Body of pancreas (tissue), 4 donors: ENCODE results near the gene GRID1. TPM values are rescaled to one million over a fixed set of nuclear protein-coding genes. Genes with fewer than 3 reads are reported as not detected.

Source experiments
- ATAC-seq: fragments of 150-250 bp; one replicate; pipeline ENCODE4 v1.9.1; 2016
- DNase-seq, 4 donors: peaks; one replicate each; pipeline ENCODE4 v3.0.0-alpha.2; 2019
- H3K27ac ChIP-seq, 4 donors: fragments of 200-600 bp; sonication (generic); 1 replicate in 3 of 4; 2 replicates in 1 of 4; pipeline versions ENCODE4 v1.5.1 to v1.6.1; 2016 to 2019; ENCODE audit warnings: mild to moderate bottlenecking in 1 of 4, mixed read lengths in 1 of 4, moderate library complexity in 1 of 4
- H3K27me3 ChIP-seq, 2 donors: fragments of 200-600 bp; sonication (generic); one replicate each; pipeline ENCODE4 v1.6.0; 2016; ENCODE audit warnings: mild to moderate bottlenecking in 1 of 2
- H3K36me3 ChIP-seq, 2 donors: fragments of 200-600 bp; sonication (generic); replicated peaks in 1 of 2; 2 replicates each; pipeline ENCODE4 v1.5.1; 2016; ENCODE audit warnings: low read depth in 2 of 2; ENCODE audit not compliant: insufficient read depth in 1 of 2
- H3K4me1 ChIP-seq: fragments of 200-600 bp; sonication (generic); one replicate; pipeline ENCODE4 v1.6.0; 2016
- H3K4me3 ChIP-seq, 2 donors: fragments of 200-600 bp; sonication (generic); 1 replicate in 1 of 2; 2 replicates in 1 of 2; pipeline ENCODE4 v1.5.1; 2016 to 2019
- H3K9me3 ChIP-seq, 3 donors: fragments of 200-600 bp; sonication (generic); 1 replicate in 2 of 3; 2 replicates in 1 of 3; pipeline ENCODE4 v1.5.1; 2016
- CTCF ChIP-seq, 7 experiments: fragments of 450-650 bp in 4 of 7; fragments of 200-600 bp in 3 of 7; sonication (generic) in 3 of 7; IDR thresholded peaks; one replicate each; pipeline ENCODE4 v1.5.1; 2016 to 2019; ENCODE audit warnings: antibody characterized with exemption in 7 of 7
- POLR2A ChIP-seq, 3 donors: fragments of 450-650 bp; IDR thresholded peaks; one replicate each; pipeline ENCODE4 v1.6.1; 2016; ENCODE audit warnings: antibody characterized with exemption in 3 of 3, mild to moderate bottlenecking in 2 of 3
- WGBS, 2 donors: methylation state at CpG; one replicate each; pipeline ENCODE4 v1.1.5; 2017; 5-methylcytosine and 5-hydroxymethylcytosine counted together
- intact Hi-C: fragments of 100-400 bp; cut with DNase I; formaldehyde crosslinking; loops from one replicate; pipeline ENCODE4 v1.15.1; 2023
- total RNA-seq, 2 donors: library from RNA; depleted of rRNA; stranded (reverse); fragments of >200 nt; gene quantifications; one replicate each; pipeline ENCODE4 v1.1.0, GENCODE V29; 2016

GRID1 gene
- total RNA-seq, 2 donors from 2014 or later: 1.0 to 1.6 TPM

GRCh38 chr10:86342111-86342863, 24.3 kb downstream of the GRID1 start:
- Histone ChIP-seq H3K4me1 (no peaks in the 10 kb centered on the region), H3K27ac (no peak overlapping the region), H3K36me3 (no peaks in the 10 kb centered on the region), H3K27me3 (no peaks in the 10 kb centered on the region), H3K4me3 (no peak overlapping the region), H3K9me3 (no peaks in the 10 kb centered on the region)
- TF ChIP-seq POLR2A (IDR thresholded peaks at IDR 0.05): no peak
- TF ChIP-seq CTCF (IDR thresholded peaks at IDR 0.05): no peak
- DNase-seq (peak in 1 of 4 donors; percentile 7), ATAC-seq (no peak)
- WGBS, 2 donors: 67 to 69% methylated on average over 8 to 11 of the region's 11 CpGs
- intact Hi-C loops: no loop called here

- ATAC-seq: no peak
Observed at GRCh38 chr10:86341361-86341811, 25.2 kb downstream of the GRID1 start.

GRCh38 chr10:86340991-86341260, 25.7 kb downstream of the GRID1 start:
- WGBS, 2 donors: 65 to 78% methylated on average over 3 of the region's 3 CpGs
- intact Hi-C loops: no loop called here
- no peak for ATAC-seq

More at GRCh38 chr10:86341361-86341811, 25.2 kb downstream of the GRID1 start:
- H3K27ac ChIP-seq: no peak overlapping the region
- 71 to 78% methylated on average over 7 to 13 of the region's 13 CpGs for WGBS, 2 donors
- no peaks in the 10 kb centered on the region for H3K9me3 ChIP-seq
- no peaks in the 10 kb centered on the region for H3K36me3 ChIP-seq
- TF ChIP-seq POLR2A (IDR thresholded peaks at IDR 0.05) (no peak), CTCF (IDR thresholded peaks at IDR 0.05) (no peak)
- intact Hi-C loops: no loop called here
- no peak overlapping the region for H3K4me3 ChIP-seq
- DNase-seq: peak in 1 of 4 donors; percentile 1
- no peaks in the 10 kb centered on the region for H3K4me1 ChIP-seq
- no peaks in the 10 kb centered on the region for H3K27me3 ChIP-seq

GRCh38 chr10:86340176-86340990, 26.2 kb downstream of the GRID1 start:
- intact Hi-C loops: no loop called here
- Histone ChIP-seq H3K4me3 (no peak overlapping the region), H3K9me3 (no peaks in the 10 kb centered on the region), H3K4me1 (no peaks in the 10 kb centered on the region), H3K36me3 (no peaks in the 10 kb centered on the region), H3K27me3 (no peaks in the 10 kb centered on the region), H3K27ac (no peak overlapping the region)
- DNase-seq: peak in 1 of 4 donors; percentile 8
- TF ChIP-seq CTCF (IDR thresholded peaks at IDR 0.05) (no peak), POLR2A (IDR thresholded peaks at IDR 0.05) (no peak)
- WGBS, 2 donors: 67 to 68% methylated on average over 13 of the region's 13 CpGs
- no peak for ATAC-seq

More at GRCh38 chr10:86340991-86341260, 25.7 kb downstream of the GRID1 start:
- H3K27me3 ChIP-seq: no peaks in the 10 kb centered on the region
- no peaks in the 10 kb centered on the region for H3K36me3 ChIP-seq
- no peaks in the 10 kb centered on the region for H3K9me3 ChIP-seq
- no peaks in the 10 kb centered on the region for H3K4me1 ChIP-seq
- H3K4me3 ChIP-seq: no peak overlapping the region
- no peak for DNase-seq
- H3K27ac ChIP-seq: no peak overlapping the region
- TF ChIP-seq CTCF (IDR thresholded peaks at IDR 0.05) (no peak), POLR2A (IDR thresholded peaks at IDR 0.05) (no peak)
